HG02973 (cell line): Measurements from ENCODE around the gene USP31.
"Not testable (repeated sequence)": the region's sequence is repeated elsewhere in the genome, so short reads cannot be mapped to it uniquely, and the experiment has no call there.

ENCODE experiments used
- ATAC-seq: cut with Tn5 transposase; IDR thresholded peaks from one replicate; pipeline ENCODE4 v1.9.1; 2021; ENCODE audit warnings: moderate library complexity; ENCODE audit not compliant: unreplicated experiment

Gene USP31

DNA sequence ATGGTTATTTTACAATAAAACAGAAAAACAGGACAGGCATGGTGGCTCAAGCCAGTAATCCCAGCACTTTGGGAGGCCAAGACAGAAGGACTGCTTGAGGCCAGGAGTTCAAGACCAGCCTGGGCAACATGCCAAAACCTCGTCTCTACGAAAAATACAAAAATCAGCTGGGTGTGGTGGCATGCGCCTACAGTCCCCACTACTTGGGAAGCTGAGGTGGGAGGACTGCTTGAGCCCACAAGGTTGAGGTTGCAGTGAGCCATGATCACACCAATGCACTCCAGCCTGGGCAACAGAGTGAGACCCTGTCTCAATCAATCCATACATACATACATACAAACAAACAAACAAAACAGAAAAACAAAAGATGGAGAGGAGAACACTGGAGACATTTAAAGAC, 45.6 kb downstream of the USP31 start:
- ATAC-seq = no peak

DNA sequence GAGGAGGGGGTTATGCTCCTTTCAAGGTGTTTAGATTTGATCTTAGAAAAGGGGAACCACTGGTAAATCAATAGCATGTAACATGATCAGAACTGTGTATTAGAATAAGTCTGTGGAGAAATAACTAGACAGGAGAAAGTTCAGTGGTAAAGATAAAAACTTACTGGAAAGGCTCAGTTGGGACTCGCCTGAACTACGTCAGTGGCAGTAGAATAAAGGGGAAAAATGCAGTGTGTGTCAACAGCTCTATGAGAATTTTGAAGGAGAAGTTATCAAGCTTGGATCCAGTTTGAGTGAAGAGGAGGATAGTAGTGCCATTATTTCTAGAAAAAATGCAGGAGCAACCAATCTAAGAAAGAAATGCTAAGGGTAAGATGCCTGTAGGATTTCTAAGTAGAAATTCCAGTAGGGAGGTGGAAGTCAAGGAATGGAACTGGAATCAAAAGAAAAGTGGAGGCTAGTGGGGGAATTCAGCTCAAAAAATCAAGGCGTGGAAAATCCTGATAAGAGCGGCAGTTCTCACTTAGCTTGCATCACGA, 48.2 kb downstream of the USP31 start:
- no peak for ATAC-seq

DNA sequence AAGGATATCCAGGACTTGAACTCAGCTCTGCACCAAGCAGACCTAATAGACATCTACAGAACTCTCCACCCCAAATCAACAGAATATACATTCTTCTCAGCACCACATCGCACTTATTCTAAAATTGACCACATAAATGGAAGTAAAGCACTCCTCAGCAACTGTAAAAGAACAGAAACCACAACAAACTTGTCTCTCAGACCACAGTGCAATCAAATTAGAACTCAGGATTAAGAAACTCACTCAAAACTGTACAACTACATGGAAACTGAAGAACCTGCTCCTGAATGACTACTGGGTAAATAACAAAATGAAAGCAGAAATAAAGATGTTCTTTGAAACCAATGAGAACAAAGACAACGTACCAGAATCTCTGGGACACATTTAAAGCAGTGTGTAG, 52.8 kb downstream of the USP31 start:
- ATAC-seq = not testable (repeated sequence)

- not testable (repeated sequence) for ATAC-seq
These were observed 55.1 kb downstream of the USP31 start for GRCh38 chr16:23094136-23094535.

DNA sequence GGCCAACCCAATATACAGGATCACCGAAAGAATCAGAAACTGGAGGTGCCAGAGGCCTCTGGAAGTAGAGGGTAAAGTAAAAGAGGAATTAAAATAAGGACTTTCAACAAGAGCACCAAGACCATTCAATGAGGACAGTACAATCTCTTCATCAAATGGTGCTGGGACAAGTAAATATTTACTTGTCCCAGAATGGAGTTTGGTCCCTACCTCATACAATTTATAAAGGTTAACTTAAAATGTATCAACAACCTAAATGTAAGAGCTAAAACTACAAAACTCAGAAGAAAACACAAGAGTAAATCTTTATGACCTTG, 56.5 kb downstream of the USP31 start:
- no peak for ATAC-seq

GRCh38 chr16:23092072-23092800, 57.0 kb downstream of the USP31 start:
- no peak for ATAC-seq

DNA sequence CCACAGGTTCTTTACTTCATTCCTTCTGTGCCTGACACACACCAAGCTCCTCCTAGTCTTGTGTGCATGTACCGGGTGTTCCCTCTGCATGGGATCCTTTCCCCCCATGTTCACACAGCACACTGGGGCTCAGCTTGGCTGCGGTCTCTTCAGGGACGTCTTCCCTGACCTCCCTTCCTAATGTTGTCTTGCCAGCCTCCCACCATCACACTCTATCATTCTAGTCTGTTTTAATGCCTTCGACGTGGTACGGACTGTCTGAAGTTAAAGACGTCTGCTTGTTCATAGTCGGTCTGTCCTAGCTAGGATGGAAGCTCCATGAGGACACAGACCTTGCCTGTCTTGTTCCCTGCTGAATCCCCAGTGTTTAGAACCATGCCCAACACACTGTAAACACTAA, 60.1 kb downstream of the USP31 start:
- no peak for ATAC-seq

DNA sequence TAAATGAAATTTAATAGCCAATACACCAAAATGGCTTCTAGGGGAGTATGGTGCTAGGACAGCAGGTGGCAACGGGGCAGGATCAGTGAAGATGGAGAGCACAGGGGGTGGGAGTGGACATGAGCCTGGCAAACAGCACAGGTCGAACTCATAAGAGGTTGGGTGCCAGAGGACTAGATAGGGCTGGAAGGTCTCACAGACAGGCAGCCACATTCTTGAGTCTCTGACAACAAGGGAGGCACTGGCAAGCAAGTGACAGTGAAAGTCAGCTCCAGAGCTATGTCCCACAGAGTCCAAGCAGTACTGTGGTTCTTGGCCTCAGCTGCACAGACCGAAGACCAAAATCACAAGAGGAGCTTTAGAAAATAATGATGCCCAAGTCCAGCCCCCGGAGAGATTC, 61.2 kb downstream of the USP31 start:
- ATAC-seq = no peak

DNA sequence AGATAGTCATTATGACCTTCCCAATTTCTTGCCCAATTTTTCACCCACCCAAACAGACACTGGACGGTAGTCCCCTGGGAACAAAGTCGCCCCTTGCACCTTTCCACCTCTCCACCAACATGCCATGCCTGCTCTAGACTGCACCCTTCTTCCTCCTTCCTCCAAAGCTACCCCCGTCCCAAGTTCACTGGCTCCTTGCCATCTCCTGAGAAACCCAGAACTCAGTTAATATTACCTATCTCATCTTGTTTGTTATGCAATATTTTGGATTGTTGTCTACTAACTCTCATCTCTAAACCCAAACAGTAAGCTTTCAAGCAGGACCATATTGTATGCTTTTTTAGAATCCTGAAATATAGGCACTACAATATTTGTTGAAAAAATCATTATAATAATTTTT, 63.3 kb downstream of the USP31 start:
- no peak for ATAC-seq

- ATAC-seq = no peak
These were observed 67.0 kb downstream of the USP31 start for GRCh38 chr16:23082161-23082788.

DNA sequence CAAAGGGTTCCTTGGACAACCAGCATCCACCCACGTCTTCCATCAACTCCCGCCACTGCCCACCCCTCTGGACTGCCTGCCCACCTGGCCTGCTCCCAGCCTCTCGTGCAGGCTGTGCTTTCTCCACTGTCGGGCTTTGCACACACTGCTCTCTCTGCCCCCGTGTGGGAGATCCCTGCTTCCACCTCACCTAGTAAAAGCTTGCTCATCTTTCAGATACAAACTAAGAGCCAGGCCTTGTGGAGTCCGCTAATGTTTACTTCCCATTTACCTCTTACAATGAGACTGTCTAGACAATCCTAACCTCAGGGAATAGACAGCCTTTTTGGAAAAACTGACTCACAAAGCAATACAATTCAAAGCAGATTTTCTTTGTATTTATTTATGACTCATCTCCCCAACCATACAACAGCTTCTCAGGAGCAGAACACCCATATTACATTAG, 67.6 kb downstream of the USP31 start:
- ATAC-seq = no peak

- ATAC-seq = no peak
These were observed 68.5 kb downstream of the USP31 start for GRCh38 chr16:23080747-23081146.

DNA sequence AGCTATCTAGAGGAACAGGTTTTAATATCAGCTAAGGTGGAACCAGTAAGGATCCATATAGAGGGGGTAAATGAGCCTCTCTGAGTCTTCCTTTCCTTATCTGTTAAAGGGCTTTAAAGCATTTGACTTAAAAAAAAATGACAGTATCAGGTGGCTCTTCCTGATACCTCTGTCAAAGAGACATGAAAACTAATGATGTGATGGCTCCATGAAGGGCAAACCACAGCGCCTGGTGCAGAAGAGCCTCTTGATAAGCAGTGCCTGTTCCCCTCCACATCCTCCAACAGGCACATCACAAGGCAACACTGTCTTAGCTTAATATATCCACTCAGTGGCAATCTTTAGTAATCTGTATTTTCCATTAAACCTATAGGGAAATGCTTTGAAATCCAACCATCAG, 68.9 kb downstream of the USP31 start:
- ATAC-seq = no peak

DNA sequence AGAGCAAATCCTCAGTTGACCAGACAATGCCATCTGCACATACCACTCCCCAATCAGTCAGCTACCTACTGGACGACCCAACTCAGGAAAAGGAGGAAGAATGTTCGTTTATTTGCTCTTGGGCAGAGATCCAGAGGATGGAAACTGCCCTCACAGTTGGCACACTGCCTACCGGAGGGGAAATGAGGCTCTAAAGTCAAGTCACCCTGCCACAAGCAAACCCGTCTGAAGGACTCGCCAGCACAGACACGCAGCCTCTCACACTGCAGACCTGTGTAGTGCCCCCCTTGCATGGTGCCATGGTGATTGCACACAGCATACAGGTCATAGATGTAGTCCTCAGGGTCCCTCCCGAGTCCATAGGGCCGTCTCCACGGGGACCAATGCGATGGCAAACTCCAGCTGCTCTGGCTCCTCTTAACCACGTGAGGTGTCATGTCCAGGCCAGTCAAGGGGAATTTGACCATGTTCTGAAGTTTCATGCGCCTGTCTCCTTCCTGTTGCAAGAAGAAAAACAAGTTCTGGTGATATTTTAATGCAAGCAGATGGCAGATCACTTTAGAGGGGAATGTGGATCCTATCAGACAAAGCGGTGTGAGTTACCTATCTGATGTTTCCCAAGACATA, 69.5 kb downstream of the USP31 start:
- ATAC-seq = no peak

DNA sequence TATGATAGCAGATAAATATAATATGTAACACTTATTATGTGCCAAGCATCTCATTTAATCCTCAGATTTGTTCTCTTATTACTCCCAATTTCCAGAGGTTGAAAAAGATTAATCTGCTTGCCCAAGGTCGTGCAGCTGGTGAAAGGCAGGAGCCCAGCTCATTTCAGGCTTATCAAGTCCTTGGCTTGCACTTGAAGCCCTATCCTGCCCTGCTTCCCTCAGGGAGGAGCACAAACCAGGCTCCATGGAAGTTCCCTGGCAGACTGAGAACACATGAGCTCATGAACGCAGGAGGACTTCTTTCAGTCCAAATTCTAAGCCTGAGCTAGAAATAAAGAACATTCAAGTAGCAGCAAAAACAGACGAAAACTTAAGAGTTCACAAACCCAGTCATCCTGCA, 74.8 kb downstream of the USP31 start:
- ATAC-seq = no peak

- ATAC-seq = no peak
These were observed 76.3 kb downstream of the USP31 start for GRCh38 chr16:23072769-23073549.

GRCh38 chr16:23072084-23072599, 77.1 kb downstream of the USP31 start:
- no peak for ATAC-seq

- no peak for ATAC-seq
These were observed 77.8 kb downstream of the USP31 start for GRCh38 chr16:23071196-23072083.

GRCh38 chr16:23069844-23070243, 79.4 kb downstream of the USP31 start:
- no peak for ATAC-seq

DNA sequence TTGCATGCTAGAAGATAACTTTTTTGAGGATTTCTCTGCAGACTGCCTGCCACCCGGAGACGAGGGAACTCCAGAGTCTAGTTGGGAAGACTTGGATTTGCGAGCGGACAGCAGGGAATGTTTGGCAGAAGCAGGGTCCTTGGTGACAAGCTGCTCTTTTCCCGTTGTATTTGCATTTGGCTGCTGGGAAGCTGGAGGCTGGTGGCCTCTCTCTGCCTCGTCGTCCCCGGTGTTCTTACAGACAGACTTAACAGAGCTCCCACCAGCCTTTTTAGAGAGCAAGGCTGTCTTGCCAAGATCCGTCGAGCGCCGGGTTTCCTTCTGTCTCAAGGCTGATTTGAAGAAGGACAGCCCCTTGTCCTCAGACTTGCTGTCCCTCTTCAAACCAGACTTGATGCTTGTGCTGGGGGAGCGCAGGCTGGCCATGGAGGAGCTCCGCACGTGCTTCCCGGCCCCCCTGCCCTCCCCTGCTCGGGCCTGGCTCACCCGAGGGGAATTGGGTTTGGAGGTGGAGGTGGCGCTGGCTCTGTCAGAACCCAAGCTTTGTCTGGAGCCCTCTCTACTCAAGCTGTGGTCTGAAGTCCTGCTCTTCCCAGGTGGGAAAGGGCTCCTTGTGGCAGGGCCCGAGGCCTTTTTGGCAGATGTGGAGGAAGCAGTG, 81.0 kb downstream of the USP31 start:
- ATAC-seq = no peak
